ENCODE data around the gene PLCH2.

The PLCH2 gene

GRCh38 chr1:2502210-2502609 lies 26.1 kb downstream of the PLCH2 start:
- no peak for DNase-seq

GRCh38 chr1:2502661-2503553 lies 26.8 kb downstream of the PLCH2 start:
- DNase-seq, result no peak

GRCh38 chr1:2503554-2504224 lies 27.6 kb downstream of the PLCH2 start:
- no peak for DNase-seq

- DNase-seq, result no peak
These were observed 28.3 kb downstream of the PLCH2 start for GRCh38 chr1:2504225-2504948.

- no peak for DNase-seq
These were observed 28.8 kb downstream of the PLCH2 start for GRCh38 chr1:2504949-2505272.

GRCh38 chr1:2505461-2505994 lies 29.4 kb downstream of the PLCH2 start:
- no peak for DNase-seq

- DNase-seq, result no peak
These were observed 30.1 kb downstream of the PLCH2 start for GRCh38 chr1:2506007-2506860.

- DNase-seq, result no peak
These were observed 30.9 kb downstream of the PLCH2 start for GRCh38 chr1:2506901-2507565.

- no peak for DNase-seq
These were observed 31.7 kb downstream of the PLCH2 start for GRCh38 chr1:2507744-2508155.

GRCh38 chr1:2508180-2508579 lies 32.1 kb downstream of the PLCH2 start:
- no peak for DNase-seq

GRCh38 chr1:2508751-2509150 lies 32.7 kb downstream of the PLCH2 start:
- no peak for DNase-seq

- DNase-seq, result no peak
These were observed 33.5 kb downstream of the PLCH2 start for GRCh38 chr1:2509589-2509988.

- no peak for DNase-seq
These were observed 34.5 kb downstream of the PLCH2 start for GRCh38 chr1:2510366-2511155.

GRCh38 chr1:2512862-2513421 lies 36.9 kb downstream of the PLCH2 start:
- no peak for DNase-seq

- no peak for DNase-seq
These were observed 38.0 kb downstream of the PLCH2 start for GRCh38 chr1:2513939-2514652.

GRCh38 chr1:2514863-2515762 lies 39.0 kb downstream of the PLCH2 start:
- DNase-seq, result no peak

- DNase-seq, result no peak
These were observed 39.6 kb downstream of the PLCH2 start for GRCh38 chr1:2515763-2516080.

GRCh38 chr1:2516124-2516523 lies 40.0 kb downstream of the PLCH2 start:
- DNase-seq, result no peak

GRCh38 chr1:2516946-2517345 lies 40.9 kb downstream of the PLCH2 start:
- DNase-seq, result no peak

Measured in stimulated activated CD4-positive, alpha-beta T cell treated with anti-CD3 and anti-CD28 coated beads, Interleukin-4, amount 100 ng/mL, for 4 hours (primary cell).